Nephron progenitor cell (in vitro differentiated cells): ENCODE measurements around the gene OR11A1.
"Not testable (repeated sequence)": the region's sequence is repeated elsewhere in the genome, so short reads cannot be mapped to it uniquely, and the experiment has no call there.

Source experiments
- DNase-seq: peaks from one replicate; pipeline ENCODE4 v3.0.0; 2021
- H3K27ac Mint-ChIP-seq: 2 replicates; pipeline ENCODE4 v1.8.0; 2021; ENCODE audit warnings: mild to moderate bottlenecking, moderate library complexity, mixed read lengths
- H3K27me3 Mint-ChIP-seq: 2 replicates; pipeline ENCODE4 v1.8.0; 2021; ENCODE audit warnings: mild to moderate bottlenecking, low read depth, mixed read lengths; ENCODE audit not compliant: poor library complexity
- H3K36me3 Mint-ChIP-seq: 2 replicates; pipeline ENCODE4 v1.8.0; 2021; ENCODE audit warnings: low read depth, mixed read lengths
- H3K4me1 Mint-ChIP-seq: 2 replicates; pipeline ENCODE4 v1.8.0; 2021; ENCODE audit warnings: mixed read lengths
- H3K4me3 Mint-ChIP-seq: 2 replicates; pipeline ENCODE4 v1.8.0; 2021; ENCODE audit warnings: mild to moderate bottlenecking, moderate library complexity, mixed read lengths
- H3K9me3 Mint-ChIP-seq: 2 replicates; pipeline ENCODE4 v1.8.0; 2021; ENCODE audit warnings: mild to moderate bottlenecking, moderate library complexity, mixed read lengths
- TF ChIP-seq, protein P1 (sequence below): fragments of 200-600 bp; sonication (generic); IDR thresholded peaks from 2 replicates; pipeline ENCODE4 v1.5.0; 2021; ENCODE audit warnings: antibody characterized with exemption

Gene OR11A1

DNA sequence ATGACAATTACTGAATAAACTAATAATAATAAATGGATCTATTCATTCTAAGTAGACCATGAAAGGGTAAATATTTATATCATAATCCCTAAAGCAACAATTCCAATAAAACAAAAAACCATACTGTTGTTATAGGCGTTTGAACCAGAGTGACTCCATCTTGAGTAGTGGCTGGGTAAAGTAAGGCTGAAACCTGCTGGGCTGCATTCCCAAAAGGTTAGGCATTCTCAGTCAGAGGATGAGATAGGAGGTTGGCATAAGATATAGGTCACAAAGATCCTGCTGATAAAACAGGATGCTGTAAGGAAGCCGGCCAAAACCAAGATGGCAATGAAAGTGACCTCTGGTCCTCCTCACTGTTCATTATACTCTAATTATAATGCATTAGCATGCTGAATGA, 8.4 kb upstream of the OR11A1 start:
- H3K4me1 Mint-ChIP-seq = no peaks in the 10 kb centered on the region
- no peak overlapping the region for H3K27ac Mint-ChIP-seq
- peaks cover 14% of the 10 kb centered on the region for H3K27me3 Mint-ChIP-seq
- no peak for DNase-seq
- TF ChIP-seq, protein P1, sequence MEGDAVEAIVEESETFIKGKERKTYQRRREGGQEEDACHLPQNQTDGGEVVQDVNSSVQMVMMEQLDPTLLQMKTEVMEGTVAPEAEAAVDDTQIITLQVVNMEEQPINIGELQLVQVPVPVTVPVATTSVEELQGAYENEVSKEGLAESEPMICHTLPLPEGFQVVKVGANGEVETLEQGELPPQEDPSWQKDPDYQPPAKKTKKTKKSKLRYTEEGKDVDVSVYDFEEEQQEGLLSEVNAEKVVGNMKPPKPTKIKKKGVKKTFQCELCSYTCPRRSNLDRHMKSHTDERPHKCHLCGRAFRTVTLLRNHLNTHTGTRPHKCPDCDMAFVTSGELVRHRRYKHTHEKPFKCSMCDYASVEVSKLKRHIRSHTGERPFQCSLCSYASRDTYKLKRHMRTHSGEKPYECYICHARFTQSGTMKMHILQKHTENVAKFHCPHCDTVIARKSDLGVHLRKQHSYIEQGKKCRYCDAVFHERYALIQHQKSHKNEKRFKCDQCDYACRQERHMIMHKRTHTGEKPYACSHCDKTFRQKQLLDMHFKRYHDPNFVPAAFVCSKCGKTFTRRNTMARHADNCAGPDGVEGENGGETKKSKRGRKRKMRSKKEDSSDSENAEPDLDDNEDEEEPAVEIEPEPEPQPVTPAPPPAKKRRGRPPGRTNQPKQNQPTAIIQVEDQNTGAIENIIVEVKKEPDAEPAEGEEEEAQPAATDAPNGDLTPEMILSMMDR = no peak
- no peaks in the 10 kb centered on the region for H3K36me3 Mint-ChIP-seq
- H3K9me3 Mint-ChIP-seq = no peaks in the 10 kb centered on the region
- no peak overlapping the region for H3K4me3 Mint-ChIP-seq

DNA sequence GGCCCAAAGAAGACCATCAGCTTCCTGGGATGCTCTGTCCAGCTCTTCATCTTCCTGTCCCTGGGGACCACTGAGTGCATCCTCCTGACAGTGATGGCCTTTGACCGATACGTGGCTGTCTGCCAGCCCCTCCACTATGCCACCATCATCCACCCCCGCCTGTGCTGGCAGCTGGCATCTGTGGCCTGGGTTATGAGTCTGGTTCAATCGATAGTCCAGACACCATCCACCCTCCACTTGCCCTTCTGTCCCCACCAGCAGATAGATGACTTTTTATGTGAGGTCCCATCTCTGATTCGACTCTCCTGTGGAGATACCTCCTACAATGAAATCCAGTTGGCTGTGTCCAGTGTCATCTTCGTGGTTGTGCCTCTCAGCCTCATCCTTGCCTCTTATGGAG, 5.2 kb upstream of the OR11A1 start:
- Mint-ChIP-seq H3K36me3 (no peaks in the 10 kb centered on the region), H3K9me3 (no peaks in the 10 kb centered on the region), H3K4me1 (no peaks in the 10 kb centered on the region), H3K4me3 (no peak overlapping the region), H3K27ac (peak overlapping the region; percentile 21), H3K27me3 (peaks cover 14% of the 10 kb centered on the region)
- DNase-seq = no peak
- TF ChIP-seq, protein P1 = no peak

- TF ChIP-seq, protein P1 = no peak
- Mint-ChIP-seq H3K4me1 (no peaks in the 10 kb centered on the region), H3K9me3 (no peaks in the 10 kb centered on the region), H3K4me3 (no peak overlapping the region), H3K27me3 (peaks cover 12% of the 10 kb centered on the region), H3K27ac (no peak overlapping the region), H3K36me3 (no peaks in the 10 kb centered on the region)
- no peak for DNase-seq
These were observed 4.3 kb upstream of the OR11A1 start for GRCh38 chr6:29461021-29461814.

- no peaks in the 10 kb centered on the region for H3K4me1 Mint-ChIP-seq
- no peak overlapping the region for H3K4me3 Mint-ChIP-seq
- no peaks in the 10 kb centered on the region for H3K9me3 Mint-ChIP-seq
- no peak overlapping the region for H3K27ac Mint-ChIP-seq
- no peak for DNase-seq
- no peaks in the 10 kb centered on the region for H3K36me3 Mint-ChIP-seq
- TF ChIP-seq, protein P1 = no peak
- peaks cover 3% of the 10 kb centered on the region for H3K27me3 Mint-ChIP-seq
These were observed 5.2 kb downstream of the OR11A1 start for GRCh38 chr6:29451471-29452193.

DNA sequence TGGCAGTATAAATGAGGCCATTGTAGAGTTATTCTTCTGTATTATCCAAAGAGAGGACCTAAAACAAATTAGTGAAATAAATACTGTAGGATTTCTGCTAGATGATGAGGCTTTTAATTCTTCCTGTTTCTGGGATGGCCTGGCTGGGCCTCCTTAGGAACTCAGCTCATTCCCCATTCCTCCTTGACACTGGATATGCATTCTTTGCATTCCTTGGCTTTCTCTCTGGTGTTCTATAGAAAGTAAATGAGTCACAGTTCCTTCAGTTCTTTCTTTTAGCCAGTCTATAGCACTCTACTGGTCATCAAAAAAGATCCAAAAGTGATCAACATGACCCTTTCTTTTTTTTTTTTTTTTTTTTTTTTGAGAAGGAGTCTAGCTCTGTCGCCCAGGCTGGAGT, 9.2 kb downstream of the OR11A1 start:
- no peak overlapping the region for H3K27ac Mint-ChIP-seq
- H3K4me3 Mint-ChIP-seq = no peak overlapping the region

GRCh38 chr6:29444031-29444430, 12.8 kb downstream of the OR11A1 start:
- not testable (repeated sequence) for H3K4me3 Mint-ChIP-seq, DNase-seq, H3K4me1 Mint-ChIP-seq, H3K27ac Mint-ChIP-seq, H3K36me3 Mint-ChIP-seq
- Mint-ChIP-seq H3K27me3 (peaks cover 21% of the 10 kb centered on the region), H3K9me3 (peaks cover 17% of the 10 kb centered on the region)

More for the DNA sequence above, 9.2 kb downstream of the OR11A1 start:
- DNase-seq = no peak
- Mint-ChIP-seq H3K9me3 (peaks cover 17% of the 10 kb centered on the region), H3K4me1 (no peaks in the 10 kb centered on the region), H3K27me3 (peaks cover 9% of the 10 kb centered on the region), H3K36me3 (no peaks in the 10 kb centered on the region)
- TF ChIP-seq, protein P1 = no peak
